OCI-LY1 (cell line): ENCODE measurements around the gene PDCL3.

Source experiments
- EZH2 ChIP-seq: fragments of 200-600 bp; sonication (generic), shearing (Covaris generic); IDR thresholded peaks from 2 replicates; pipeline ENCODE4 v1.8.0; 2017; ENCODE audit warnings: borderline replicate concordance, mixed run types, mild to moderate bottlenecking, antibody characterized with exemption, low read length, moderate library complexity, mixed read lengths
- TF ChIP-seq, protein P1 (sequence below): fragments of 200-600 bp; sonication (generic), shearing (Covaris generic); IDR thresholded peaks from 2 replicates; pipeline ENCODE4 v1.5.1; 2017; ENCODE audit warnings: mild to moderate bottlenecking, antibody characterized with exemption, low read length, moderate library complexity, mixed read lengths

GRCh38 chr2:100611079-100612029 is 48.6 kb downstream of the PDCL3 start:
- TF ChIP-seq, protein P1, sequence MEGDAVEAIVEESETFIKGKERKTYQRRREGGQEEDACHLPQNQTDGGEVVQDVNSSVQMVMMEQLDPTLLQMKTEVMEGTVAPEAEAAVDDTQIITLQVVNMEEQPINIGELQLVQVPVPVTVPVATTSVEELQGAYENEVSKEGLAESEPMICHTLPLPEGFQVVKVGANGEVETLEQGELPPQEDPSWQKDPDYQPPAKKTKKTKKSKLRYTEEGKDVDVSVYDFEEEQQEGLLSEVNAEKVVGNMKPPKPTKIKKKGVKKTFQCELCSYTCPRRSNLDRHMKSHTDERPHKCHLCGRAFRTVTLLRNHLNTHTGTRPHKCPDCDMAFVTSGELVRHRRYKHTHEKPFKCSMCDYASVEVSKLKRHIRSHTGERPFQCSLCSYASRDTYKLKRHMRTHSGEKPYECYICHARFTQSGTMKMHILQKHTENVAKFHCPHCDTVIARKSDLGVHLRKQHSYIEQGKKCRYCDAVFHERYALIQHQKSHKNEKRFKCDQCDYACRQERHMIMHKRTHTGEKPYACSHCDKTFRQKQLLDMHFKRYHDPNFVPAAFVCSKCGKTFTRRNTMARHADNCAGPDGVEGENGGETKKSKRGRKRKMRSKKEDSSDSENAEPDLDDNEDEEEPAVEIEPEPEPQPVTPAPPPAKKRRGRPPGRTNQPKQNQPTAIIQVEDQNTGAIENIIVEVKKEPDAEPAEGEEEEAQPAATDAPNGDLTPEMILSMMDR: no peak
- no peak for TF ChIP-seq EZH2
